Measurements from ENCODE around the gene NAT9. TPM values are rescaled to one million over a fixed set of nuclear protein-coding genes. Genes with fewer than 3 reads are reported as not detected.

The NAT9 gene
- total RNA-seq, 1 donor from 2014 or later, result 50.1 TPM

GRCh38 chr17:74786431-74787055 is 10.4 kb upstream of the NAT9 start:
- Mint-ChIP-seq H3K4me1 (ENCODE audit: unreplicated experiment) (peaks cover 17% of the 10 kb centered on the region), H3K27ac (ENCODE audit: unreplicated experiment) (no peak overlapping the region), H3K4me3 (ENCODE audit: unreplicated experiment) (no peak overlapping the region), H3K27me3 (ENCODE audit: unreplicated experiment) (peaks cover 7% of the 10 kb centered on the region), H3K36me3 (ENCODE audit: low read depth, unreplicated experiment) (peaks cover 31% of the 10 kb centered on the region), H3K9me3 (ENCODE audit: unreplicated experiment) (no peaks in the 10 kb centered on the region)
- DNase-seq (ENCODE audit: low spot score), result no peak
- no peak for TF ChIP-seq CTCF (IDR thresholded peaks at IDR 0.05; ENCODE audit: unreplicated experiment)

GRCh38 chr17:74785981-74786360 is 9.8 kb upstream of the NAT9 start:
- DNase-seq (ENCODE audit: low spot score), result no peak
- no peaks in the 10 kb centered on the region for H3K9me3 Mint-ChIP-seq (ENCODE audit: unreplicated experiment)
- H3K36me3 Mint-ChIP-seq (ENCODE audit: low read depth, unreplicated experiment), result peaks cover 31% of the 10 kb centered on the region
- no peak overlapping the region for H3K4me3 Mint-ChIP-seq (ENCODE audit: unreplicated experiment)
- H3K27ac Mint-ChIP-seq (ENCODE audit: unreplicated experiment), result no peak overlapping the region
- H3K27me3 Mint-ChIP-seq (ENCODE audit: unreplicated experiment), result peaks cover 7% of the 10 kb centered on the region
- H3K4me1 Mint-ChIP-seq (ENCODE audit: unreplicated experiment), result peaks cover 17% of the 10 kb centered on the region
- no peak for TF ChIP-seq CTCF (IDR thresholded peaks at IDR 0.05; ENCODE audit: unreplicated experiment)

GRCh38 chr17:74785096-74785980 is 9.2 kb upstream of the NAT9 start:
- Mint-ChIP-seq H3K9me3 (ENCODE audit: unreplicated experiment) (no peaks in the 10 kb centered on the region), H3K4me3 (ENCODE audit: unreplicated experiment) (no peak overlapping the region), H3K4me1 (ENCODE audit: unreplicated experiment) (peaks cover 16% of the 10 kb centered on the region), H3K27ac (ENCODE audit: unreplicated experiment) (no peak overlapping the region), H3K36me3 (ENCODE audit: low read depth, unreplicated experiment) (peaks cover 31% of the 10 kb centered on the region), H3K27me3 (ENCODE audit: unreplicated experiment) (peaks cover 9% of the 10 kb centered on the region)
- DNase-seq (ENCODE audit: low spot score), result no peak
- TF ChIP-seq CTCF (IDR thresholded peaks at IDR 0.05; ENCODE audit: unreplicated experiment), result no peak

GRCh38 chr17:74784125-74784810 is 8.1 kb upstream of the NAT9 start:
- no peak overlapping the region for H3K27ac Mint-ChIP-seq (ENCODE audit: unreplicated experiment)
- DNase-seq (ENCODE audit: low spot score), result no peak
- no peaks in the 10 kb centered on the region for H3K9me3 Mint-ChIP-seq (ENCODE audit: unreplicated experiment)
- TF ChIP-seq CTCF (IDR thresholded peaks at IDR 0.05; ENCODE audit: unreplicated experiment), result no peak
- peaks cover 7% of the 10 kb centered on the region for H3K27me3 Mint-ChIP-seq (ENCODE audit: unreplicated experiment)
- peak overlapping the region; percentile 56 for H3K4me3 Mint-ChIP-seq (ENCODE audit: unreplicated experiment)
- H3K4me1 Mint-ChIP-seq (ENCODE audit: unreplicated experiment), result peaks cover 20% of the 10 kb centered on the region
- H3K36me3 Mint-ChIP-seq (ENCODE audit: low read depth, unreplicated experiment), result peaks cover 26% of the 10 kb centered on the region
